ENCODE measurements around the gene MGLL.

MGLL gene

DNA sequence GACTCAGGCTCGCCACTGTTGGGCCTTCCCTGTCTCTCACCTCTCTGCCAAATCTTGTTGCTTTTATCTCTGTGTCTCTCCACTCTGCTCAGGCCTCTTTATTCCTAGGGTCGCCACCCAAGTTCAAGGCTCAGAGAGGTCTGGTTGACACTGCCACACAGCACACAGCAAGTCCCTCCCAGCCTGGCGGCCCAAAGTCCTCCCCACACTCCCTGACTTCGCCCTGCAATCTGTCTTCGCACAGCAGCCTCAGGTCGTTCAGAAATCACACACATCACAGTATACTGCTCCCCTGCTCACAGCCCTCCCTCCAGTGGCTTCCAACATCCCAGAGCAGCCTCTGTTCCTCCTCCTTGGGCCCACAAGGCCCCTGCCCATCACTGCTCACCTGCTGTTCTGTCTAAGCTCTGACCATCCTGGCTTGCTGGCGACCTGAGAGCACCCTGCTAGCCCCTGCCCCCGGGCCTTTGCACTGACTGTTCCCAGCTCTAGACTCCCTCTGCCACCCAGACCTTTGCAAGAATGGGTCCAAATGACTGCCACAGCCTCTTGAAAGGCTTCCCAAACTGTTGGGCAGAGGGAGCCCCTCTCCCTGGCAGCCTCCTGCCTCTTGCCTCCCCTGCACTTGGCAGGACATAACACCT, 48.4 kb downstream of the MGLL start:
- DNase-seq: no peak
- Histone ChIP-seq H3K4me3 (ENCODE audit: low read depth, low read length) (no peak overlapping the region), H3K27ac (no peak overlapping the region), H3K27me3 (replicated peaks) (no peaks in the 10 kb centered on the region), H3K36me3 (replicated peaks) (no peaks in the 10 kb centered on the region)
- in situ Hi-C loops (cut with HindIII; ENCODE audit: low pct_ligation_motif_present, low sequenced_read_pairs): no loop called here
- TF ChIP-seq, protein P1, sequence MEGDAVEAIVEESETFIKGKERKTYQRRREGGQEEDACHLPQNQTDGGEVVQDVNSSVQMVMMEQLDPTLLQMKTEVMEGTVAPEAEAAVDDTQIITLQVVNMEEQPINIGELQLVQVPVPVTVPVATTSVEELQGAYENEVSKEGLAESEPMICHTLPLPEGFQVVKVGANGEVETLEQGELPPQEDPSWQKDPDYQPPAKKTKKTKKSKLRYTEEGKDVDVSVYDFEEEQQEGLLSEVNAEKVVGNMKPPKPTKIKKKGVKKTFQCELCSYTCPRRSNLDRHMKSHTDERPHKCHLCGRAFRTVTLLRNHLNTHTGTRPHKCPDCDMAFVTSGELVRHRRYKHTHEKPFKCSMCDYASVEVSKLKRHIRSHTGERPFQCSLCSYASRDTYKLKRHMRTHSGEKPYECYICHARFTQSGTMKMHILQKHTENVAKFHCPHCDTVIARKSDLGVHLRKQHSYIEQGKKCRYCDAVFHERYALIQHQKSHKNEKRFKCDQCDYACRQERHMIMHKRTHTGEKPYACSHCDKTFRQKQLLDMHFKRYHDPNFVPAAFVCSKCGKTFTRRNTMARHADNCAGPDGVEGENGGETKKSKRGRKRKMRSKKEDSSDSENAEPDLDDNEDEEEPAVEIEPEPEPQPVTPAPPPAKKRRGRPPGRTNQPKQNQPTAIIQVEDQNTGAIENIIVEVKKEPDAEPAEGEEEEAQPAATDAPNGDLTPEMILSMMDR (IDR thresholded peaks at IDR 0.05; ENCODE audit: low read depth, low read length, missing control alignments): no peak

DNA sequence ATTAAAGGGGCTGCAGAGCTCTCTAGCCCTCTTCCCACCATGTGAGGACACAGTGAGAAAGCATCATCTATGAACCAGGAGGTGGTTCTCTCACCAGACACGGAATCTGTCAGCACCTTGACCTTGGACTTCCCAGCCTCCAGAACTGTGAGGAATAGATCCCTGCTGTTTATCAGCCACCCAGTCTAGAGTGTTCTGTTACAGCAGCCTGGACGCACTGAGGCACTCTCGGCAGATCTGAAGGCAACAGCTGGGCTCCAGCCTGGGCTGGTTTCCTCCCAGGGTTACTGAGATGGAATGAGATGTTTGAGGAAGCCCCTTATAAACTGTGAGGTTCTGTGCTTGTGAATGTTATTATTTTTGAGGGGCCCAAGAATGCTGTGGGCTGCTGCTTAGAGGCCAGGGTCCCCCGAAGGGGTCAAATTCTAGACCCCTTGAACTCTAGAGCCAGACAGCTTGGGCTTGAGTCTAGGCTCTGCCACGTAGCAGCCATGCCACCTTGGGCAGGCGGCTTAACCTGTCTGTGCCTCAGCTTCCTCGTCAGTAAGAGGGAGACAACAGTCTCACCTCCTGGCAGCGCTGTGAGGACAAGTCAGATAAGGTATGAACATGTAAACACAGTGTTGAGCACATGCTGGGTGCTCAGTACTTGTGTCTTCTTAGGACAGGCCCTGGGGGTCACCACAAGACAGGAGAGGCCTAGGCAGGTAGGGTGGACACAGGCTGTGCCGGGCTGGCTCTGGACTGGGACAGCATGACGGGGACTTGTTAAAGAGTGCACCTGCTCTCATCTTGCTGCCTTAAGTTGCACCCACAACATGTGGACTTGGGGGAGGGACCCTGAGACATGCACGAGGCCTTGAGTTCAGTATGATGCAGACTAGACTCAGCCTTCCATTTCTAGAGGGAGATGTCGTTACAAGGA, 49.2 kb downstream of the MGLL start:
- Histone ChIP-seq H3K27me3 (replicated peaks) (no peaks in the 10 kb centered on the region), H3K4me3 (ENCODE audit: low read depth, low read length) (no peak overlapping the region), H3K36me3 (replicated peaks) (no peaks in the 10 kb centered on the region), H3K27ac (no peak overlapping the region)
- in situ Hi-C loops (cut with HindIII; ENCODE audit: low pct_ligation_motif_present, low sequenced_read_pairs): no loop called here
- DNase-seq: no peak
- TF ChIP-seq, protein P1 (IDR thresholded peaks at IDR 0.05; ENCODE audit: low read depth, low read length, missing control alignments): no peak

DNA sequence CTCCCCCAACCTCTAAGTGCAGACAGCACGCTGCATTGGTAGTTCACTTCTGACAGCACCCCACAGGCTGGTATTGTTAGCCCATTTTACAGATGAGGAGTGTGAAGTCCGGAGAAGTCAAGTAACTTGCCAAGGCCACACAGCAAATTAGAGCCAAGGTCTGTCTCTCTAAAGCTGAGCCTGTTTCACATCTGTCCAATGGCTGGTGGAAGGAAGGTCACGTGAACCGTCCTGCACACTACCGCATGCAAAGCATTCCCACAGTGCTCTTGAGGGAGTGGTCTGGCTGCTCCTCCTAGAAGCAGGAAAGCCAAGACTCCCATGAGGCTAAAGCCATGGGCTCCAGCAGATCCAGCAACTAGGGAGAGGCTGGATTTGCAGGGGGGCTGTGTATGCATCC, 50.0 kb downstream of the MGLL start:
- H3K27ac ChIP-seq: no peak overlapping the region
- DNase-seq: no peak
- in situ Hi-C loops (cut with HindIII; ENCODE audit: low pct_ligation_motif_present, low sequenced_read_pairs): no loop called here
- H3K36me3 ChIP-seq (replicated peaks): no peaks in the 10 kb centered on the region
- H3K4me3 ChIP-seq (ENCODE audit: low read depth, low read length): no peak overlapping the region
- TF ChIP-seq, protein P1 (IDR thresholded peaks at IDR 0.05; ENCODE audit: low read depth, low read length, missing control alignments): no peak
- H3K27me3 ChIP-seq (replicated peaks): no peaks in the 10 kb centered on the region

DNA sequence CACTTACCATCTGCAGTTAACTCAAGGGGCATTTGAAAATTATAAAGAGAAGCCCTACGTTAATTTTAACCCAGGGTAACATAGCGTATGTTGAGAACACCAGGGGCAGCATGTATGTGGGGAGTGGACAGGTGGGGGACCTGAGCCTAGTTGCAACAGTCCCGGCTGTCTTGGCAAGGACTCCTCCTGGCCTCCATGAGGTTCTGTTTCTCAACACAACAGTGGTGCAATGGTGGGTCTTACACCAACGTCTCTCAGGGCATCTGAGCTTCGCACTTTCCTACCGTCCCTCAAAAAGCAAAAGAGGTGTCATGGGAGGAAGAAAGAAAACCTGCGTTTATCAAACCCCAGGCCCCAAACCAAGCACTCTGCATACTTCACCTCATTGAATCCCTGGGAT, 50.6 kb downstream of the MGLL start:
- DNase-seq: no peak
- Histone ChIP-seq H3K27me3 (replicated peaks) (no peaks in the 10 kb centered on the region), H3K36me3 (replicated peaks) (no peaks in the 10 kb centered on the region), H3K4me3 (ENCODE audit: low read depth, low read length) (no peak overlapping the region), H3K27ac (no peak overlapping the region)
- in situ Hi-C loops (cut with HindIII; ENCODE audit: low pct_ligation_motif_present, low sequenced_read_pairs): no loop called here
- TF ChIP-seq, protein P1 (IDR thresholded peaks at IDR 0.05; ENCODE audit: low read depth, low read length, missing control alignments): no peak

DNA sequence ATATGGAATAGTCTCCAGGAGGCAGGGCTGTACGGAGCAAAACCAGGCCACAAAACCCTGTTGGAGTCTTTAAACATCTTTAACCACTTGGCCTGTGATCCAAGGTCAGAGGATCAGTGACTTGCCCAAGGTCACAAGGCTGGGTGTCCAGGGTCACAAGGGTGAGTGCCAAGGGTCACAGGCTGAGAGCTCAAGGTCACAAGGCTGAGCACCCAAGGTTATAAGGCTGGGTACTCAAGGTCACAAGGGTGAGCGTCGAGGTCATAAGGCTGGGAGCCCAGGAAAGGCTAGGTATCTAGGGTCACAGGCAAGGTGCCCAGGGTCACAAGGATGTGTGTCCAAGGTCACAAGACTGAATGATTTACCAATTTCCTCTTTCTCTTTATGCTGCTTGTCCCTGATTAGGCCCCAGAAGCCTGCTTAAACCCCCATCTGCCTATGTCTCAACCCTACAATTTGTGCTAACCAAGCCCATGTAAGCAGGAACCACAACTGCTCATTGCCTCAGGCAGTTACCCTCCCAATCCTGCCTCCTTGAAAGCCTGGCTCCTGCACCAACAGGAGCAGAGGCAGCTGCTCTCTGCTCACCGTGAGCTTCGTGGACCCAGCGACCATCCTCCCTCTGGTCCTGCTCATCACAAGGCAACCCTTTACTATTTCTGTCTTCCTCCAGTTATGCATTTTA, 51.5 kb downstream of the MGLL start:
- Histone ChIP-seq H3K27ac (no peak overlapping the region), H3K4me3 (ENCODE audit: low read depth, low read length) (no peak overlapping the region), H3K27me3 (replicated peaks) (no peaks in the 10 kb centered on the region), H3K36me3 (replicated peaks) (no peaks in the 10 kb centered on the region)
- DNase-seq: no peak
- TF ChIP-seq, protein P1 (IDR thresholded peaks at IDR 0.05; ENCODE audit: low read depth, low read length, missing control alignments): no peak
- in situ Hi-C loops (cut with HindIII; ENCODE audit: low pct_ligation_motif_present, low sequenced_read_pairs): no loop called here
